Epithelial cell of proximal tubule (primary cell): ENCODE measurements around the gene PTK6. TPM values are rescaled to one million over a fixed set of nuclear protein-coding genes. Genes with fewer than 3 reads are reported as not detected.

Experiments
- DNase-seq: peaks from one replicate; pipeline ENCODE4 v3.0.0-alpha.2; 2011; ENCODE audit warnings: low read depth
- H3K4me3 ChIP-seq: 2 replicates; pipeline ENCODE4 v1.5.1; 2011; ENCODE audit warnings: low read depth, mild to moderate bottlenecking, low read length
- total RNA-seq: library from RNA; depleted of rRNA; stranded (reverse); fragments of >200 nt; gene quantifications from 2 replicates; pipeline ENCODE4 v1.2.3, GENCODE V29; 2015
- TF ChIP-seq, protein P1 (sequence below): conservative IDR thresholded peaks from 2 replicates; pipeline ENCODE4 v1.5.1; 2012; ENCODE audit warnings: low read depth, mild to moderate bottlenecking, low read length

Gene PTK6
- total RNA-seq, 1 donor from 2014 or later = not detected

- no peak for DNase-seq
- TF ChIP-seq, protein P1, sequence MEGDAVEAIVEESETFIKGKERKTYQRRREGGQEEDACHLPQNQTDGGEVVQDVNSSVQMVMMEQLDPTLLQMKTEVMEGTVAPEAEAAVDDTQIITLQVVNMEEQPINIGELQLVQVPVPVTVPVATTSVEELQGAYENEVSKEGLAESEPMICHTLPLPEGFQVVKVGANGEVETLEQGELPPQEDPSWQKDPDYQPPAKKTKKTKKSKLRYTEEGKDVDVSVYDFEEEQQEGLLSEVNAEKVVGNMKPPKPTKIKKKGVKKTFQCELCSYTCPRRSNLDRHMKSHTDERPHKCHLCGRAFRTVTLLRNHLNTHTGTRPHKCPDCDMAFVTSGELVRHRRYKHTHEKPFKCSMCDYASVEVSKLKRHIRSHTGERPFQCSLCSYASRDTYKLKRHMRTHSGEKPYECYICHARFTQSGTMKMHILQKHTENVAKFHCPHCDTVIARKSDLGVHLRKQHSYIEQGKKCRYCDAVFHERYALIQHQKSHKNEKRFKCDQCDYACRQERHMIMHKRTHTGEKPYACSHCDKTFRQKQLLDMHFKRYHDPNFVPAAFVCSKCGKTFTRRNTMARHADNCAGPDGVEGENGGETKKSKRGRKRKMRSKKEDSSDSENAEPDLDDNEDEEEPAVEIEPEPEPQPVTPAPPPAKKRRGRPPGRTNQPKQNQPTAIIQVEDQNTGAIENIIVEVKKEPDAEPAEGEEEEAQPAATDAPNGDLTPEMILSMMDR = no peak
- no peak overlapping the region for H3K4me3 ChIP-seq
These were observed 36.0 kb downstream of the PTK6 start for GRCh38 chr20:63500902-63501817.

DNA sequence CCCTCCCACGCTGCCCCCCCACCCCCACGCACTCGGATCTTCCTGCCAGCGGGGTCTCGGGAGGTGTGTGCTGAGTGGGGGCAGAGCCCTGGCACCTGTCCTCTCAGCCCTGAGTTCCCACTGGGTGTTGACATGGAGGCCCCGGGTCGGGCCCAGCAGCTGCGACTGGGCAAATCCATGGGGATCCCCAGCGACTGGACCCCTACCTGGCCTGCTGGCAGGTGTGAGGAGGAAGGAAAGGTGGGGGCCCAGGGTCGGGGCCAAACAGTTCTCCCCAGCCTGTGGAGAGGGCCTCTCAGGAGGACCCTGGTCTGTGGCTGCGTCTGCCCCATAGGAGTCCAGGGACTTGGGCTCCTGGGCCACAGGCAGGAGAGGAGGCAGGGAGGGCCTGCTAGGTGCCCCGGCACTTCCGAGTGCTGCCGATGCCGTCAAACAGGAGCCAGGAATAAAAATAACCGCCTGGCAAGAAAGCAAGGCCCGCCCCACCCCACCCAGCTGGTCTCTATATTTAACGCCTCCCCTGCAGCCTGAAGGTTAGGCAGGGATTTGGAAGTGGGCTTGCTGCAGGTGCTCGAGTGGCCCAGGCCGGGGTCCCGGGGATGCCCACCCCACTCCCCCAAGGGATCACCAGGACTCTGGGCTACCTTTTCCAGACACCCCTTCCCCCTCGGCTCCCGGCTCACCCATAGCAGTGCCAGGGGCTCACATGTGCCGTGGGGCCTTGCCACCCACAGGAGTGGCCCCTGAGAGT lies 36.9 kb downstream of the PTK6 start:
- TF ChIP-seq, protein P1 = no peak
- DNase-seq = no peak

DNA sequence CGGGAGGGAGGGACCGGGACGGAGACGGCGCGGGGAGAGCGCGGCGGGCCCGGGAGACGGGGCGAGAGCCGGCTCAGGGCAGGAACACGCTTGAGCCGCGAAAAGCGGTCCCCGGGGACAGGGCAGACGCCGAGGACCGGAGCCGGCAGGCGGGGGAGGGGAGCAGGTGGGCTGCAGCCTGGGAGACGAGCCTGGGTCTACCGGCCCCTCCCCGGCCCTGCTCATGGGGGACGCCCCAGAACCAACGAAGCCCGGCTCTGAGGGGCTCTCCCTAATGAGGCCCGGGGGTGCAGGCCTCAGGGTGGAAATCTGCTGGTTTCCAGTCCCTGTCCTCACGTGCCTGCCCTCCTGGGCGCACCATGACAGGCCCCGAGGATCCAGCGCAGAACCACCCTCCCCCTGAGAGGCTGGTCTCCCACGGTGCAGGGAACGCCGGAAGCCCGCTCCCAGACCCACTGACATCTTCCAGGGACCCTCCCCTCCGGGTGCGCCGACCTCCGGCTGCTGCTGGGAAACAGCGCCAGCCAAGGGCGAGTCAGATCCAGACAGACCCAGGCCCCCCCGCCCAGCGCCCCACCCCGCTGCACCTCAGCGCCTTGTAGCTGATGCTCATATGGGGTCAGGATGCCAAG lies 37.7 kb downstream of the PTK6 start:
- no peak for DNase-seq
- TF ChIP-seq, protein P1 = no peak
- no peak overlapping the region for H3K4me3 ChIP-seq

More for the DNA sequence above, 36.9 kb downstream of the PTK6 start:
- no peak overlapping the region for H3K4me3 ChIP-seq

DNA sequence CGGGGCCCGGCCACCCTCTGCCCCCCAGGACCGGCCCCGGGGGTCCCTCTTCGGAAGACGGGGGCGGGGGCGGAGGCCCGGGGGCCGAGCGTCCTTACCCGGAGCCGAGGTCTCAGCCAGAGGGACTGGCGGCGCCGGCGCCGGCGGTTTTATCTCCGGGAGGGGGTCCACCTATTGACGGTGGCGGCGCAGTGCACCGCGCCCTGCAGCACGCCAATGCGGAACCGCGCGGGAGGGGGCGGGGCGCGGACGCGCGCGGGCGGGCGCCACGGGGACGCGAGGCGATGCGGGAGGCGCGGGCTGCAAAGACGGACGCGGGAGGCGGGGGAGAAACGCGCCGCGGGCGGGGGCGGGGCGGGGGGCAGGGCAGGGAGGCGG lies 38.2 kb downstream of the PTK6 start, which contains the start of gene EEF1A2:
Gene EEF1A2, minus strand, starts transcription at position 124 of the 378 bp plus-strand sequence. CDS start 1,320 bp downstream, outside the sequence.
- peak within 1 kb of the TSS; percentile 30 for H3K4me3 ChIP-seq
- TF ChIP-seq, protein P1 = no peak
- DNase-seq = no peak

DNA sequence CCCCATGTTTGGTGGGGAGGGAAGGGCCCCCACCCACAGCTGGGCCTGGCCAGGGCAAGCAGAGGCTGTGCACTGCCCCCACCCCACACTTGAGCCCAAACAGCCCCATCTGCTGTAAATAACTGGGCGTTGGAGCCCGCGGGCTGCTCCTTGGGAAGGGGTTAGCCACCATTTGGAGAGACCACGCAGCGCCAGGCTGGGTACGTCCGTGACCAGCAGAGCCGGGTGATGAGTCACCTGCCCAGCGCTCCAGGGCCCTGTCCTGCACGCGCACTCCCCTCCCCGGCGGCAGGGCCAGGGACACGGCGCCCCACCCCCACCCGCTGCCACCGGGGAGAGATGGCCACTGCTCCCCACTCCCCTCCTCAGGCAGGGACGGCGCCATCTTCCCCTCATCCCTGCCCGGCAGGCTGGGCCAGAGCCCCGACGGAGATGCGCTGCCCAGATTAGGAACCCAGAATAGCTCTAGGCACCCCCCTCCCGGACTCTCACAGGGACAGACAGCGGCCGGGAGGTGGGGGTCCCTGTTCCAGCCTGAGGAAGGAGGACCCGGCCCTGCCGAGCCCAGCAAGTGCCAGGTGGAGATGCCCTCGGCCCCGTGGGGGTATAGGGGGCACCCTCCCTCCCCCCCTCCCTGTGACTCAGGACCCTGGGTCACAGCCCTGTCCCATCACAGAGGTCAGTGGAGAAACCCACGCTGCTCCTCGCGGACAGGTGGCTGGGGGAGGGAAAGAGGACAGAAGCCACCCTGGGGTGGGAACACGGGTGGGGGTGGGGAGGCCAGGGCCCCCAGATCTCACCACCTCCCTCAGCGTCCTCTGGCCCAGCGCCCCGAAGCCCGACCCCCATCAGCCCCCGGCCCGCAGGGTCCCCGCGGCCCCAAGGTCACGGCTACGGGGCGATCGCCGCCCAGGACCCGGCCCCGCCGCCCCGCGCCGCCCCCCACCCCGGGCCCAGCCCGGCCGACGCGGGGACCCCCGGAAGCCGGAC lies 38.9 kb downstream of the PTK6 start:
- peak overlapping the region; percentile 30 for H3K4me3 ChIP-seq
- DNase-seq = no peak
- TF ChIP-seq, protein P1 = no peak
